H1 (cell line): Measurements from ENCODE around the gene TMEM131L. TPM values are rescaled to one million over a fixed set of nuclear protein-coding genes. Genes with fewer than 3 reads are reported as not detected.

Experiments used
- CTCF ChIA-PET: fragments of 300-600 bp; sonication (Branson Sonifier 250); formaldehyde crosslinking; loops from one replicate; lab custom pipeline; 2021; ENCODE audit not compliant: partially characterized antibody; lab: Charles Lee
- POLR2A ChIA-PET: fragments of 300-600 bp; sonication (Branson Sonifier 250); formaldehyde crosslinking; loops from one replicate; lab custom pipeline; 2021; ENCODE audit warnings: inconsistent platforms; ENCODE audit not compliant: partially characterized antibody; lab: Charles Lee
- DNase-seq, 2 experiments: peaks; one replicate each; pipeline versions ENCODE4 v3.0.0 to v3.0.0-alpha.2; 2010 to 2022; ENCODE audit warnings: low spot score in 2 of 2, low read depth in 1 of 2, mixed read lengths in 1 of 2
- FAIRE-seq: peaks from 2 replicates; lab custom pipeline; 2011; peaks lifted over from hg19 to GRCh38; lab: Jason Lieb, UNC
- H2AFZ ChIP-seq: 2 replicates; pipeline ENCODE4 v1.8.1; 2012; ENCODE audit warnings: low read length, inconsistent platforms
- H2AK5ac ChIP-seq: 2 replicates; pipeline ENCODE4 v1.6.1; 2013; ENCODE audit warnings: low read depth, low read length
- H2BK120ac ChIP-seq: replicated peaks from 2 replicates; pipeline ENCODE3; 2013; ENCODE audit warnings: low read depth, low read length, inconsistent platforms
- H2BK12ac ChIP-seq: 2 replicates; pipeline ENCODE4 v1.6.1; 2013; ENCODE audit warnings: low read depth, low read length
- H2BK15ac ChIP-seq: 2 replicates; pipeline ENCODE4 v1.6.1; 2013; ENCODE audit warnings: low read length
- H2BK20ac ChIP-seq: 2 replicates; pipeline ENCODE4 v1.6.1; 2013; ENCODE audit warnings: low read length
- H2BK5ac ChIP-seq: 2 replicates; pipeline ENCODE4 v1.6.1; 2013; ENCODE audit warnings: low read depth, low read length
- H3K14ac ChIP-seq: 2 replicates; pipeline ENCODE4 v1.6.1; 2013; ENCODE audit warnings: inconsistent platforms; ENCODE audit not compliant: insufficient read length
- H3K18ac ChIP-seq: 2 replicates; pipeline ENCODE4 v1.6.1; 2013; ENCODE audit warnings: low read length; ENCODE audit errors: extremely low read depth
- H3K23ac ChIP-seq: 2 replicates; pipeline ENCODE4 v1.6.1; 2013; ENCODE audit warnings: inconsistent platforms; ENCODE audit not compliant: insufficient read length
- H3K23me2 ChIP-seq: 2 replicates; pipeline ENCODE4 v1.6.1; 2013; ENCODE audit warnings: low read depth, low read length
- H3K27ac ChIP-seq: 2 replicates; pipeline ENCODE4 v1.6.1; 2011; ENCODE audit warnings: low read depth, low read length, inconsistent platforms
- H3K27me3 ChIP-seq, 4 experiments: replicated peaks in 1 of 4; 1 replicate in 1 of 4; 2 replicates in 3 of 4; pipeline versions ENCODE4 v1.6.1 to v1.8.1; 2011 to 2013; ENCODE audit warnings: low read length in 3 of 4, mild to moderate bottlenecking in 3 of 4, inconsistent platforms in 2 of 4, mixed read lengths in 2 of 4, moderate library complexity in 1 of 4; ENCODE audit not compliant: control insufficient read depth in 3 of 4, insufficient read depth in 3 of 4; ENCODE audit errors: extremely low read depth in 1 of 4
- H3K36me3 ChIP-seq, 4 experiments: 2 replicates each; pipeline versions ENCODE4 v1.6.1 to v1.8.1; 2011 to 2013; ENCODE audit warnings: mild to moderate bottlenecking in 4 of 4, low read length in 3 of 4, moderate library complexity in 2 of 4, control low read depth in 1 of 4, inconsistent platforms in 1 of 4; ENCODE audit not compliant: insufficient read depth in 4 of 4, control insufficient read depth in 2 of 4
- H3K4ac ChIP-seq: replicated peaks from 2 replicates; pipeline ENCODE3; 2013; ENCODE audit warnings: low read length, low read depth, mixed read lengths, inconsistent platforms; ENCODE audit not compliant: insufficient read length
- H3K4me1 ChIP-seq, 4 experiments: replicated peaks in 1 of 4; 1 replicate in 1 of 4; 2 replicates in 3 of 4; pipeline versions ENCODE4 v1.6.1 to v1.8.1; 2011 to 2013; ENCODE audit warnings: low read length in 3 of 4, inconsistent platforms in 2 of 4, mixed read lengths in 1 of 4; ENCODE audit not compliant: insufficient read depth in 4 of 4, control insufficient read depth in 3 of 4
- H3K4me2 ChIP-seq, 2 experiments: 2 replicates each; pipeline versions ENCODE4 v1.6.1 to v1.8.1; 2011 to 2013; ENCODE audit warnings: low read depth in 2 of 2, low read length in 2 of 2, control low read depth in 1 of 2, inconsistent platforms in 1 of 2, mild to moderate bottlenecking in 1 of 2; ENCODE audit not compliant: insufficient read depth in 1 of 2
- H3K4me3 ChIP-seq, 4 experiments: fragments of 200-600, 300-600 bp in 1 of 4; sonication (generic), shearing (Covaris generic), sonication (Bioruptor Twin) in 1 of 4; 2 replicates each; pipeline versions ENCODE4 v1.5.1 to v1.8.1; 2011 to 2016; ENCODE audit warnings: low read length in 4 of 4, low read depth in 3 of 4, control low read depth in 2 of 4, inconsistent platforms in 2 of 4, mild to moderate bottlenecking in 2 of 4, mixed read lengths in 1 of 4, moderate library complexity in 1 of 4; ENCODE audit not compliant: insufficient read depth in 2 of 4; ENCODE audit errors: extremely low read depth in 1 of 4
- H3K56ac ChIP-seq: replicated peaks from 2 replicates; pipeline ENCODE3; 2013; ENCODE audit warnings: low read depth, mild to moderate bottlenecking, mixed read lengths, low read length, inconsistent platforms; ENCODE audit not compliant: insufficient read length
- H3K79me1 ChIP-seq: 2 replicates; pipeline ENCODE4 v1.6.1; 2013; ENCODE audit warnings: low read depth, low read length, control low read depth
- H3K79me2 ChIP-seq, 2 experiments: 2 replicates each; pipeline versions ENCODE4 v1.6.1 to v1.8.1; 2012 to 2013; ENCODE audit warnings: low read length in 2 of 2, mild to moderate bottlenecking in 2 of 2, inconsistent platforms in 1 of 2; ENCODE audit not compliant: insufficient read depth in 2 of 2, control insufficient read depth in 1 of 2
- H3K9ac ChIP-seq, 4 experiments: replicated peaks in 1 of 4; 1 replicate in 1 of 4; 2 replicates in 3 of 4; pipeline versions ENCODE4 v1.6.1 to v1.8.1; 2011 to 2013; ENCODE audit warnings: low read depth in 3 of 4, low read length in 3 of 4, control low read depth in 2 of 4, mild to moderate bottlenecking in 2 of 4, moderate library complexity in 2 of 4, inconsistent platforms in 1 of 4; ENCODE audit errors: extremely low read depth in 1 of 4
- H3K9me3 ChIP-seq, 2 experiments: 2 replicates each; pipeline versions ENCODE4 v1.6.1 to v1.8.1; 2012 to 2013; ENCODE audit warnings: mild to moderate bottlenecking in 2 of 2, moderate library complexity in 2 of 2, control low read depth in 1 of 2, inconsistent platforms in 1 of 2, low read depth in 1 of 2, low read length in 1 of 2, mixed read lengths in 1 of 2; ENCODE audit not compliant: insufficient read depth in 2 of 2
- H4K20me1 ChIP-seq, 2 experiments: replicated peaks in 1 of 2; 2 replicates each; pipeline versions ENCODE3 to v1.8.1; 2011 to 2013; ENCODE audit warnings: inconsistent platforms in 2 of 2, low read length in 2 of 2, mild to moderate bottlenecking in 1 of 2; ENCODE audit not compliant: insufficient read depth in 2 of 2, control insufficient read depth in 1 of 2
- H4K5ac ChIP-seq: 2 replicates; pipeline ENCODE4 v1.6.1; 2013; ENCODE audit warnings: low read length, low read depth, mixed read lengths, inconsistent platforms; ENCODE audit not compliant: insufficient read length
- H4K8ac ChIP-seq: 2 replicates; pipeline ENCODE4 v1.8.0; 2013; ENCODE audit warnings: mild to moderate bottlenecking, moderate library complexity, low read length, inconsistent platforms; ENCODE audit not compliant: insufficient read depth; ENCODE audit errors: extremely low read depth
- H4K91ac ChIP-seq: replicated peaks from 2 replicates; pipeline ENCODE3; 2013; ENCODE audit warnings: low read length, mixed read lengths, inconsistent platforms; ENCODE audit not compliant: insufficient read length
- BCL11A ChIP-seq, 2 experiments: IDR thresholded peaks; one replicate each; pipeline ENCODE4 v1.6.1; 2011; ENCODE audit warnings: low read depth in 2 of 2, low read length in 2 of 2, mild to moderate bottlenecking in 2 of 2
- EGR1 ChIP-seq: IDR thresholded peaks from 2 replicates; pipeline ENCODE4 v1.6.1; 2011; ENCODE audit warnings: low read depth, low read length, borderline replicate concordance
- JUND ChIP-seq: IDR thresholded peaks from 2 replicates; pipeline ENCODE4 v1.6.1; 2011; ENCODE audit warnings: mild to moderate bottlenecking, improper control_type of control experiment, low read length
- NRF1 ChIP-seq: IDR thresholded peaks from 2 replicates; pipeline ENCODE4 v1.6.1; 2011; ENCODE audit warnings: mild to moderate bottlenecking, low read depth, low read length, improper control_type of control experiment
- POLR2AphosphoS5 ChIP-seq: IDR thresholded peaks from 2 replicates; pipeline ENCODE4 v1.6.1; 2011; ENCODE audit warnings: low read depth, low read length
- RBBP5 ChIP-seq: IDR thresholded peaks from 2 replicates; pipeline ENCODE4 v1.7.1; 2012; ENCODE audit warnings: low read depth, mild to moderate bottlenecking, inconsistent platforms, low read length, moderate library complexity, borderline replicate concordance
- SP1 ChIP-seq: IDR thresholded peaks from 2 replicates; pipeline ENCODE4 v1.6.1; 2011; ENCODE audit warnings: low read depth, low read length
- SRF ChIP-seq: IDR thresholded peaks from 2 replicates; pipeline ENCODE4 v1.6.1; 2011; ENCODE audit warnings: mild to moderate bottlenecking, low read depth, low read length, moderate library complexity
- TAF1 ChIP-seq: IDR thresholded peaks from 2 replicates; pipeline ENCODE4 v1.6.1; 2011; ENCODE audit warnings: mild to moderate bottlenecking, low read depth, low read length
- WGBS, 2 experiments: shearing (Covaris generic) in 1 of 2; methylation state at CpG; one replicate each; pipeline versions ENCODE4 v1.1.6 to v1.1.7; 2013 to 2015; ENCODE audit warnings: low lambda C conversion rate in 2 of 2, mixed read lengths in 2 of 2, inconsistent platforms in 1 of 2, low coverage in 1 of 2, missing lambda C conversion rate in 1 of 2; ENCODE audit not compliant: insufficient replicate concordance in 2 of 2, insufficient coverage in 1 of 2, insufficient read length in 1 of 2; ENCODE audit errors: extremely low coverage in 1 of 2, missing lambda C conversion rate in 1 of 2; 5-methylcytosine and 5-hydroxymethylcytosine counted together
- polyA plus RNA-seq, 7 experiments: library from polyadenylated mRNA; depleted of rRNA in 3 of 7; stranded (reverse) in 5 of 7; unstranded in 2 of 7; fragments of >200 nt in 5 of 7; fragments of 200-250 nt in 2 of 7; gene quantifications; 1 replicate in 5 of 7; 2 replicates in 1 of 7; 4 replicates in 1 of 7; pipeline versions ENCODE4 v1.2.1 to v1.2.3, GENCODE V29; 2011 to 2013; ENCODE audit warnings: missing spikeins in 2 of 7, mixed read lengths in 2 of 7
- total RNA-seq: library from RNA; stranded (reverse); fragmentation: NEBNext Ultra II Directional; extraction: Animal tissue kit (Norgen Biotek cat#: 25700); gene quantifications from 2 replicates; pipeline ENCODE4 v1.2.1, GENCODE V29; 2021

TMEM131L gene
- total and polyA plus RNA-seq, 2 of the 8 experiments (the other 6 are each of a cell fraction or from before 2014, with no cell fraction given): 14.3 to 26.1 TPM

GRCh38 chr4:153512162-153512852 is 46.1 kb downstream of the TMEM131L start:
- Histone ChIP-seq H3K4me2 (no peak overlapping the region), H3K23me2 (no peaks in the 10 kb centered on the region; the same call in 1 of the 2 replicates), H4K91ac (no peak overlapping the region)
- TF ChIP-seq NRF1 (no peak), RBBP5 (no peak), TAF1 (no peak), SP1 (no peak), SRF (no peak), JUND (no peak), BCL11A (IDR thresholded peaks at IDR 0.05; ENCODE audit: low read depth in 2 of 2, low read length in 2 of 2) (no peak), POLR2AphosphoS5 (no peak), EGR1 (no peak)

More at GRCh38 chr4:153512162-153512852, 46.1 kb downstream of the TMEM131L start:
- Histone ChIP-seq H3K27me3 (no peaks in the 10 kb centered on the region), H3K4me3 (no peak overlapping the region), H3K9ac (no peak overlapping the region), H3K36me3 (peaks cover 0 to 3% (median 0%) of the 10 kb centered on the region in 4 experiments; a peak in 1 of 8 replicates), H3K23ac (no peak overlapping the region), H2BK5ac (no peak overlapping the region), H4K5ac (no peak overlapping the region), H2BK15ac (no peak overlapping the region), H2BK120ac (no peak overlapping the region), H3K4ac (no peak overlapping the region), H3K56ac (no peak overlapping the region), H3K4me1 (peaks cover 0 to 5% (median 4%) of the 10 kb centered on the region in 4 experiments; a peak in 3 of 7 replicates), H2AK5ac (no peak overlapping the region), H3K79me2 (peaks cover 0 to 21% of the 10 kb centered on the region in 2 experiments; a peak in 1 of 4 replicates), H2AFZ (no peak overlapping the region), H2BK12ac (no peak overlapping the region), H3K9me3 (no peaks in the 10 kb centered on the region), H2BK20ac (no peak overlapping the region), H3K18ac (no peak overlapping the region), H3K14ac (no peak overlapping the region), H4K20me1 (no peaks in the 10 kb centered on the region), H3K27ac (no peak overlapping the region), H3K79me1 (peaks cover 2% of the 10 kb centered on the region; the same call in 1 of the 2 replicates), H4K8ac (no peak overlapping the region)
- no peak for FAIRE-seq
- WGBS, 2 experiments: 85% methylated on average over 7 of the region's 7 CpGs; no CpG with 5 or more reads in 1 of the 2 experiments
- no peak for DNase-seq
- CTCF ChIA-PET: interaction anchor here (0.8 to 1.8 kb wide), 3 partner anchors 12 to 47 kb away, joined by 3 to 4 read pairs (median 3); partner anchors contain the start of gene TMEM131L
- POLR2A ChIA-PET: interaction anchor here (1.4 kb wide), 1 partner anchor 47 kb away, joined by 4 read pairs; the partner anchor contains the start of gene TMEM131L
